Loucy (cell line): ENCODE data around the gene FXYD3.

Experiments used
- H2AFZ ChIP-seq: fragments of 200-600 bp; sonication (generic); 2 replicates; pipeline ENCODE4 v1.6.0; 2016; ENCODE audit warnings: antibody characterized with exemption, mild to moderate bottlenecking, low read length, moderate library complexity
- H3F3A ChIP-seq: fragments of 200-600 bp; 2 replicates; pipeline ENCODE4 v1.6.0; 2016; ENCODE audit warnings: antibody characterized with exemption, low read depth, mild to moderate bottlenecking
- H3K27me3 ChIP-seq: fragments of 200-600 bp; sonication (generic); 2 replicates; pipeline ENCODE4 v1.6.1; 2014; ENCODE audit warnings: low read length, mild to moderate bottlenecking; ENCODE audit not compliant: insufficient read depth, poor library complexity, severe bottlenecking
- H3K36me3 ChIP-seq: fragments of 200-600 bp; sonication (generic); 2 replicates; pipeline ENCODE4 v1.6.1; 2016; ENCODE audit warnings: low read length; ENCODE audit not compliant: insufficient read depth
- H3K4me1 ChIP-seq: fragments of 200-600 bp; sonication (generic); 2 replicates; pipeline ENCODE4 v1.5.1; 2014; ENCODE audit warnings: low read length, mild to moderate bottlenecking; ENCODE audit not compliant: insufficient read depth, poor library complexity, severe bottlenecking
- H3K4me2 ChIP-seq: fragments of 200-600 bp; sonication (generic); 2 replicates; pipeline ENCODE4 v1.6.0; 2014; ENCODE audit warnings: antibody characterized with exemption, low read length, low read depth, mild to moderate bottlenecking; ENCODE audit not compliant: poor library complexity, severe bottlenecking
- H3K4me3 ChIP-seq: fragments of 200-600 bp; sonication (generic); 2 replicates; pipeline ENCODE4 v1.5.1; 2014; ENCODE audit warnings: low read length, mild to moderate bottlenecking, mixed read lengths; ENCODE audit not compliant: poor library complexity, severe bottlenecking
- H3K79me2 ChIP-seq: fragments of 200-600 bp; sonication (generic); 2 replicates; pipeline ENCODE4 v1.6.1; 2014; ENCODE audit warnings: low read length; ENCODE audit not compliant: insufficient read depth
- H3K9ac ChIP-seq: fragments of 200-600 bp; sonication (generic); 2 replicates; pipeline ENCODE4 v1.6.0; 2014; ENCODE audit warnings: mild to moderate bottlenecking, low read depth, low read length, moderate library complexity; ENCODE audit not compliant: poor library complexity, severe bottlenecking
- H3K9me2 ChIP-seq: fragments of 200-600 bp; sonication (generic); replicated peaks from 2 replicates; pipeline ENCODE4 v1.6.1; 2016; ENCODE audit warnings: low read depth, low read length, mixed read lengths
- H3K9me3 ChIP-seq: fragments of 200-600 bp; sonication (generic); 2 replicates; pipeline ENCODE4 v1.6.1; 2014; ENCODE audit warnings: mild to moderate bottlenecking, antibody characterized with exemption, low read length, low read depth; ENCODE audit not compliant: insufficient read depth
- H4K20me1 ChIP-seq: fragments of 200-600 bp; sonication (generic); 2 replicates; pipeline ENCODE4 v1.6.0; 2014; ENCODE audit warnings: antibody characterized with exemption, low read length, mild to moderate bottlenecking; ENCODE audit not compliant: insufficient read depth, poor library complexity, severe bottlenecking
- CTCF ChIP-seq: fragments of 200-600 bp; sonication (generic); conservative IDR thresholded peaks from 2 replicates; pipeline ENCODE4 v1.5.1; 2014; ENCODE audit warnings: mild to moderate bottlenecking, antibody characterized with exemption, low read length
- EZH2phosphoT487 ChIP-seq: fragments of 200-600 bp; IDR thresholded peaks from 2 replicates; pipeline ENCODE4 v1.6.1; 2018; ENCODE audit warnings: antibody characterized with exemption, mild to moderate bottlenecking, moderate library complexity, borderline replicate concordance

Gene FXYD3

GRCh38 chr19:35130761-35131720 is 15.4 kb downstream of the FXYD3 start:
- H3K4me3 ChIP-seq, result no peak overlapping the region
- H3K4me1 ChIP-seq, result no peaks in the 10 kb centered on the region
- H3K9me2 ChIP-seq, result no peaks in the 10 kb centered on the region
- H3K9ac ChIP-seq, result no peak overlapping the region
- no peak for TF ChIP-seq CTCF
- TF ChIP-seq EZH2phosphoT487, result no peak
- H3K27me3 ChIP-seq, result no peaks in the 10 kb centered on the region
- H3K79me2 ChIP-seq, result no peaks in the 10 kb centered on the region
- no peak overlapping the region for H3K4me2 ChIP-seq
- H2AFZ ChIP-seq, result no peak overlapping the region
- H4K20me1 ChIP-seq, result no peaks in the 10 kb centered on the region
- H3F3A ChIP-seq, result no peaks in the 10 kb centered on the region
- H3K9me3 ChIP-seq, result no peaks in the 10 kb centered on the region
- H3K36me3 ChIP-seq, result no peaks in the 10 kb centered on the region

GRCh38 chr19:35132254-35132653 is 16.6 kb downstream of the FXYD3 start:
- no peaks in the 10 kb centered on the region for H3K36me3 ChIP-seq
- H3K9me3 ChIP-seq, result no peaks in the 10 kb centered on the region
- H4K20me1 ChIP-seq, result no peaks in the 10 kb centered on the region
- TF ChIP-seq CTCF (no peak), EZH2phosphoT487 (no peak)
- no peaks in the 10 kb centered on the region for H3K27me3 ChIP-seq
- no peak overlapping the region for H2AFZ ChIP-seq
- no peaks in the 10 kb centered on the region for H3F3A ChIP-seq
- no peak overlapping the region for H3K4me2 ChIP-seq
- no peaks in the 10 kb centered on the region for H3K9me2 ChIP-seq
- H3K9ac ChIP-seq, result no peak overlapping the region
- no peak overlapping the region for H3K4me3 ChIP-seq
- H3K4me1 ChIP-seq, result no peaks in the 10 kb centered on the region
- no peaks in the 10 kb centered on the region for H3K79me2 ChIP-seq

GRCh38 chr19:35133826-35134225 is 18.2 kb downstream of the FXYD3 start:
- Histone ChIP-seq H3K4me3 (no peak overlapping the region), H2AFZ (no peak overlapping the region), H3K4me2 (no peak overlapping the region), H3F3A (no peaks in the 10 kb centered on the region), H3K27me3 (no peaks in the 10 kb centered on the region), H3K4me1 (no peaks in the 10 kb centered on the region), H3K36me3 (no peaks in the 10 kb centered on the region), H3K9ac (no peak overlapping the region), H3K9me2 (no peaks in the 10 kb centered on the region), H3K79me2 (no peaks in the 10 kb centered on the region), H4K20me1 (no peaks in the 10 kb centered on the region), H3K9me3 (no peaks in the 10 kb centered on the region)
- TF ChIP-seq EZH2phosphoT487 (no peak), CTCF (no peak)
